Body of pancreas (tissue), 4 donors: ENCODE results near the gene CD6. TPM values are rescaled to one million over a fixed set of nuclear protein-coding genes. Genes with fewer than 3 reads are reported as not detected.

Source experiments
- ATAC-seq: fragments of 150-250 bp; one replicate; pipeline ENCODE4 v1.9.1; 2016
- DNase-seq, 4 donors: peaks; one replicate each; pipeline ENCODE4 v3.0.0-alpha.2; 2019
- H3K27ac ChIP-seq, 4 donors: fragments of 200-600 bp; sonication (generic); 1 replicate in 3 of 4; 2 replicates in 1 of 4; pipeline versions ENCODE4 v1.5.1 to v1.6.1; 2016 to 2019; ENCODE audit warnings: mild to moderate bottlenecking in 1 of 4, mixed read lengths in 1 of 4, moderate library complexity in 1 of 4
- H3K27me3 ChIP-seq, 2 donors: fragments of 200-600 bp; sonication (generic); one replicate each; pipeline ENCODE4 v1.6.0; 2016; ENCODE audit warnings: mild to moderate bottlenecking in 1 of 2
- H3K36me3 ChIP-seq, 2 donors: fragments of 200-600 bp; sonication (generic); replicated peaks in 1 of 2; 2 replicates each; pipeline ENCODE4 v1.5.1; 2016; ENCODE audit warnings: low read depth in 2 of 2; ENCODE audit not compliant: insufficient read depth in 1 of 2
- H3K4me1 ChIP-seq: fragments of 200-600 bp; sonication (generic); one replicate; pipeline ENCODE4 v1.6.0; 2016
- H3K4me3 ChIP-seq, 2 donors: fragments of 200-600 bp; sonication (generic); 1 replicate in 1 of 2; 2 replicates in 1 of 2; pipeline ENCODE4 v1.5.1; 2016 to 2019
- H3K9me3 ChIP-seq, 3 donors: fragments of 200-600 bp; sonication (generic); 1 replicate in 2 of 3; 2 replicates in 1 of 3; pipeline ENCODE4 v1.5.1; 2016
- POLR2A ChIP-seq, 3 donors: fragments of 450-650 bp; IDR thresholded peaks; one replicate each; pipeline ENCODE4 v1.6.1; 2016; ENCODE audit warnings: antibody characterized with exemption in 3 of 3, mild to moderate bottlenecking in 2 of 3
- WGBS, 2 donors: methylation state at CpG; one replicate each; pipeline ENCODE4 v1.1.5; 2017; 5-methylcytosine and 5-hydroxymethylcytosine counted together
- intact Hi-C: fragments of 100-400 bp; cut with DNase I; formaldehyde crosslinking; loops from one replicate; pipeline ENCODE4 v1.15.1; 2023
- total RNA-seq, 2 donors: library from RNA; depleted of rRNA; stranded (reverse); fragments of >200 nt; gene quantifications; one replicate each; pipeline ENCODE4 v1.1.0, GENCODE V29; 2016
- TF ChIP-seq, protein P1 (sequence below), 7 experiments: fragments of 450-650 bp in 4 of 7; fragments of 200-600 bp in 3 of 7; sonication (generic) in 3 of 7; IDR thresholded peaks; one replicate each; pipeline ENCODE4 v1.5.1; 2016 to 2019; ENCODE audit warnings: antibody characterized with exemption in 7 of 7

Gene CD6
- total RNA-seq, 2 donors from 2014 or later, result 1.0 to 3.3 TPM

DNA sequence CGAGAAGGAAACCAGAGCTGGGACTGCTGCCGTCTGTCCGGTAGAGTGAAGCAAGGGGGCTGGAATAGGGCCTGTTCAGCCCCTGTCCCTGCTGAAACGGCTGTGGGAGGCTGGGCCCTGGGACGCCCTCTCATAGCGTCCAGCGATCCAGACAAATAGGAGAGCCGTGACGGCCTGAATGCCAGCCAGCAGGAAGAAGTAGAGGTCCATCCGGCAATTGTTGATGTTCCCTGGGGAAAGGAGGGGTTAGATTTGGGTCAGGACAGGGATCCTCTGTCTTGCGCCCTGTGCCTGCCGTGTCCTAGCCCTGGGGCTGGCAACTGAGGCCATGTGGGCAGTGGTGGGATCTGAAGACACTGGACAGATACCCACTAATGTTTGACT, 34.3 kb upstream of the CD6 start:
- no peaks in the 10 kb centered on the region for H3K9me3 ChIP-seq
- peak overlapping the region in 1 of 4 donors; percentile 1 for H3K27ac ChIP-seq
- ATAC-seq, result peak; percentile 10
- DNase-seq, result no peak
- no peaks in the 10 kb centered on the region for H3K36me3 ChIP-seq
- no peaks in the 10 kb centered on the region for H3K27me3 ChIP-seq
- H3K4me1 ChIP-seq, result peaks cover 10% of the 10 kb centered on the region
- TF ChIP-seq, protein P1, sequence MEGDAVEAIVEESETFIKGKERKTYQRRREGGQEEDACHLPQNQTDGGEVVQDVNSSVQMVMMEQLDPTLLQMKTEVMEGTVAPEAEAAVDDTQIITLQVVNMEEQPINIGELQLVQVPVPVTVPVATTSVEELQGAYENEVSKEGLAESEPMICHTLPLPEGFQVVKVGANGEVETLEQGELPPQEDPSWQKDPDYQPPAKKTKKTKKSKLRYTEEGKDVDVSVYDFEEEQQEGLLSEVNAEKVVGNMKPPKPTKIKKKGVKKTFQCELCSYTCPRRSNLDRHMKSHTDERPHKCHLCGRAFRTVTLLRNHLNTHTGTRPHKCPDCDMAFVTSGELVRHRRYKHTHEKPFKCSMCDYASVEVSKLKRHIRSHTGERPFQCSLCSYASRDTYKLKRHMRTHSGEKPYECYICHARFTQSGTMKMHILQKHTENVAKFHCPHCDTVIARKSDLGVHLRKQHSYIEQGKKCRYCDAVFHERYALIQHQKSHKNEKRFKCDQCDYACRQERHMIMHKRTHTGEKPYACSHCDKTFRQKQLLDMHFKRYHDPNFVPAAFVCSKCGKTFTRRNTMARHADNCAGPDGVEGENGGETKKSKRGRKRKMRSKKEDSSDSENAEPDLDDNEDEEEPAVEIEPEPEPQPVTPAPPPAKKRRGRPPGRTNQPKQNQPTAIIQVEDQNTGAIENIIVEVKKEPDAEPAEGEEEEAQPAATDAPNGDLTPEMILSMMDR (IDR thresholded peaks at IDR 0.05), result no peak
- no peak for TF ChIP-seq POLR2A (IDR thresholded peaks at IDR 0.05)
- 81 to 83% methylated on average over 12 of the region's 12 CpGs for WGBS, 2 donors
- intact Hi-C loops, result no loop called here
- H3K4me3 ChIP-seq, result no peak overlapping the region

GRCh38 chr11:60937811-60938210, 33.7 kb upstream of the CD6 start:
- H3K27me3 ChIP-seq, result no peaks in the 10 kb centered on the region
- ATAC-seq (no peak), DNase-seq (no peak)
- intact Hi-C loops, result no loop called here
- no peak overlapping the region for H3K4me3 ChIP-seq
- H3K9me3 ChIP-seq, result no peaks in the 10 kb centered on the region
- TF ChIP-seq, protein P1 (IDR thresholded peaks at IDR 0.05), result no peak
- TF ChIP-seq POLR2A (IDR thresholded peaks at IDR 0.05), result no peak
- H3K4me1 ChIP-seq, result peaks cover 16% of the 10 kb centered on the region
- 90% methylated on average over 7 to 8 of the region's 8 CpGs for WGBS, 2 donors
- H3K27ac ChIP-seq, result no peak overlapping the region
- no peaks in the 10 kb centered on the region for H3K36me3 ChIP-seq

- intact Hi-C loops, result no loop called here
- no peak overlapping the region for H3K27ac ChIP-seq
- no peaks in the 10 kb centered on the region for H3K36me3 ChIP-seq
- H3K9me3 ChIP-seq, result no peaks in the 10 kb centered on the region
- no peaks in the 10 kb centered on the region for H3K27me3 ChIP-seq
- DNase-seq (no peak), ATAC-seq (no peak)
- WGBS, 2 donors, result 85 to 96% methylated on average over 9 of the region's 9 CpGs
- no peak for TF ChIP-seq POLR2A (IDR thresholded peaks at IDR 0.05)
- TF ChIP-seq, protein P1 (IDR thresholded peaks at IDR 0.05), result no peak
- H3K4me1 ChIP-seq, result peaks cover 16% of the 10 kb centered on the region
- no peak overlapping the region for H3K4me3 ChIP-seq
These were observed 33.0 kb upstream of the CD6 start for GRCh38 chr11:60938500-60938899.

DNA sequence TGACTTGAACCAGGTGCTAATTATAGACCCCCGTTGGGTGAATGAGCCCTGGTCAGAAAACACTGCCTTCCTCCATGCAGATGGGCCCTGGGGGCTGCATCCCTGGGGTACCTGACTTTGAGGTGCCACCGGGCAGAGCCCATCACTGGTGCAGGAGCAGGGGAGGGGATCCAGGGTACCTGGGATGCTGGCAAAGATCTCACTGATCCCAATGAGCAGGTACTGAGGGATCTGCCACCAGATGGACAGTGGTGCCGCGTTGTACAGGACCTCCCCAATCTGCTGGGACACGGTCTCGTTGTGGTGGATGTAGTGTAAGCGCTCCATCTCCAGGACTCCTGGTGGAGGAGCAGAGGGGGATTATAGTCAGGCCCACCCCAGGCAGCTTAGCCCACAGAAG, 32.2 kb upstream of the CD6 start:
- H3K27ac ChIP-seq, result no peak overlapping the region
- no peaks in the 10 kb centered on the region for H3K9me3 ChIP-seq
- TF ChIP-seq POLR2A (IDR thresholded peaks at IDR 0.05), result no peak
- TF ChIP-seq, protein P1 (IDR thresholded peaks at IDR 0.05), result no peak
- no peaks in the 10 kb centered on the region for H3K27me3 ChIP-seq
- intact Hi-C loops, result no loop called here
- ATAC-seq, result no peak
- no peak for DNase-seq
- 89 to 98% methylated on average over 6 to 7 of the region's 7 CpGs for WGBS, 2 donors
- peaks cover 16% of the 10 kb centered on the region for H3K4me1 ChIP-seq
- H3K36me3 ChIP-seq, result no peaks in the 10 kb centered on the region
- no peak overlapping the region for H3K4me3 ChIP-seq

DNA sequence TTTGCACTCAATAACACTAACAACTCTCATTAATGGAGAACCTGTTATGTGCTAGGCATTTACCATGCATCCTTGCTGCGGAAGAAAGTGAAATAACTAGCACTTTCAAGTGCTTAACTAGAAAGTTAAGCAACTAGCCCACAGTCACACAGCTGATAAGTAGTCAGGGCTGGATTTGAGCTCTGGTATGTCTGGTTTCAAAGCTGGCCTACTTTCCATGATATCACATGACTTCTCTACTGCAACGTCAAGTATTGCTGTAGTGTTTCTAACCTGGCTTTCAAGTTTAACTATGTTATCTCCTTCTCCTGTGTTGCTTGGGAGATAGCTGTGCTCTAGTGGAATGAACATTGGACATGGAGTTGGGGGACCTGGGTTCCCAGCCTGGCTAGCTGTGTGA, 31.6 kb upstream of the CD6 start:
- Histone ChIP-seq H3K4me1 (peaks cover 16% of the 10 kb centered on the region), H3K4me3 (no peak overlapping the region), H3K36me3 (no peaks in the 10 kb centered on the region), H3K27me3 (no peaks in the 10 kb centered on the region), H3K9me3 (no peaks in the 10 kb centered on the region), H3K27ac (no peak overlapping the region)
- WGBS, 2 donors, result 40 to 57% methylated on average over 2 of the region's 2 CpGs
- TF ChIP-seq, protein P1 (IDR thresholded peaks at IDR 0.05), result no peak
- TF ChIP-seq POLR2A (IDR thresholded peaks at IDR 0.05), result no peak
- intact Hi-C loops, result no loop called here
- DNase-seq (no peak), ATAC-seq (peak; percentile 31)
